ENCODE data around the gene DNER. TPM values are rescaled to one million over a fixed set of nuclear protein-coding genes. Genes with fewer than 3 reads are reported as not detected.

Gene DNER
- total RNA-seq, 2 donors from 2014 or later, result not detected

GRCh38 chr2:229414631-229415030 lies 299.7 kb downstream of the DNER start:
- no peak for DNase-seq
- Mint-ChIP-seq H3K27me3 (ENCODE audit: low read depth) (peaks cover 5% of the 10 kb centered on the region), H3K36me3 (ENCODE audit: insufficient read depth in 2 of 2) (no peaks in the 10 kb centered on the region), H3K4me3 (no peak overlapping the region), H3K27ac (no peak overlapping the region), H3K9me3 (no peaks in the 10 kb centered on the region), H3K4me1 (ENCODE audit: low read depth) (no peaks in the 10 kb centered on the region)
- no peak for ATAC-seq (replicated peaks in 1 of 2)

DNA sequence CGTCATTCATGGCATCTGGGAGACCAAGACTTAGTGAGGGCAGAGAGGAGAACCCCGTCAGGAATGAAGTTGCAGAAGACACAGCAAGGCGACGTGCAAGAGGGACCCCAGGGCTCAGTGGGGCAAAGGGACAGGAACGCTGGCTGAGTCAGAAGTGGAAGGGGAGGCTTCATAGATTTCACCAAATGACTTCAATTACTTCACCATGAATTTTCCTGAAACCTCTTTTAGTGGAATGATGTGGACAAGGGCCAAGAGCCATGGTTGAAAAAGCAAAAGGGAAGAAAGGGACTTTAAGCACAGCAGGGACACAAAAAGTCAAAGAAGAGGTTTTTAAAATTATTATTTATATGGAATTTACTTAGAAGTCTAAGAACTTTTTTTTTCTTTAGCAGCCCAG lies 301.7 kb downstream of the DNER start:
- H3K36me3 Mint-ChIP-seq (ENCODE audit: insufficient read depth in 2 of 2), result no peaks in the 10 kb centered on the region
- H3K27ac Mint-ChIP-seq, result no peak overlapping the region
- peaks cover 5% of the 10 kb centered on the region for H3K27me3 Mint-ChIP-seq (ENCODE audit: low read depth)
- H3K4me1 Mint-ChIP-seq (ENCODE audit: low read depth), result no peaks in the 10 kb centered on the region
- ATAC-seq (replicated peaks in 1 of 2) (no peak), DNase-seq (no peak)
- no peak overlapping the region for H3K4me3 Mint-ChIP-seq
- no peaks in the 10 kb centered on the region for H3K9me3 Mint-ChIP-seq

- Mint-ChIP-seq H3K27me3 (ENCODE audit: low read depth) (peaks cover 5% of the 10 kb centered on the region), H3K27ac (no peak overlapping the region), H3K4me3 (no peak overlapping the region), H3K9me3 (no peaks in the 10 kb centered on the region), H3K4me1 (ENCODE audit: low read depth) (no peaks in the 10 kb centered on the region), H3K36me3 (ENCODE audit: insufficient read depth in 2 of 2) (no peaks in the 10 kb centered on the region)
- ATAC-seq (replicated peaks in 1 of 2), result no peak
- DNase-seq, result no peak
Measured at GRCh38 chr2:229410946-229411345, 303.4 kb downstream of the DNER start.

DNA sequence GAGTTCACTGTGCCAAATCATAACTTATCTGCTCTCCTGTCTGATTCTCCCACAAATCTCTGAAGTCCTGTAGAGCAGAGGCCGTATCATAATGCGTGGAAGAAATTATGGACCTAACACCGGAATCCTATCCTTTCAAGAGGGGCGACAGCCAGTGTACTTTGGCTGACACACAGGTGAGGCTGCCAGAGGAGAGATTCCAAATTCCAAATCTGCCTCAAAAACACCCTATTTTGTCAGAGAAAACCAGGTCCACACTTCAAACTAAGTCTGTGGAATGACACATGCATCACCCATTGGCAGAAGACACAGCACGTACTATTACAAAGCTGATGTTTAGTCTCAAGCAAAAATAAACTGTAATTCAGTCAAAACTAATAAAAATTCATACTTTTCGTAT lies 304.1 kb downstream of the DNER start:
- Mint-ChIP-seq H3K4me3 (no peak overlapping the region), H3K36me3 (ENCODE audit: insufficient read depth in 2 of 2) (no peaks in the 10 kb centered on the region), H3K27ac (no peak overlapping the region), H3K9me3 (no peaks in the 10 kb centered on the region), H3K27me3 (ENCODE audit: low read depth) (peaks cover 5% of the 10 kb centered on the region), H3K4me1 (ENCODE audit: low read depth) (no peaks in the 10 kb centered on the region)
- no peak for DNase-seq
- no peak for ATAC-seq (replicated peaks in 1 of 2)

- Mint-ChIP-seq H3K27me3 (ENCODE audit: low read depth) (peaks cover 5% of the 10 kb centered on the region), H3K4me3 (no peak overlapping the region), H3K36me3 (ENCODE audit: insufficient read depth in 2 of 2) (no peaks in the 10 kb centered on the region), H3K9me3 (no peaks in the 10 kb centered on the region), H3K27ac (no peak overlapping the region), H3K4me1 (ENCODE audit: low read depth) (no peaks in the 10 kb centered on the region)
- no peak for ATAC-seq (replicated peaks in 1 of 2)
- no peak for DNase-seq
Measured at GRCh38 chr2:229409751-229410181, 304.6 kb downstream of the DNER start.

- no peak for ATAC-seq (replicated peaks in 1 of 2)
- Mint-ChIP-seq H3K27ac (no peak overlapping the region), H3K4me3 (no peak overlapping the region)
Measured at GRCh38 chr2:229408962-229409361, 305.4 kb downstream of the DNER start.

GRCh38 chr2:229408356-229408755 lies 306.0 kb downstream of the DNER start:
- no peak for ATAC-seq (replicated peaks in 1 of 2)
- peaks cover 1 to 2% of the 10 kb centered on the region in 2 donors for H3K9me3 Mint-ChIP-seq
- H3K36me3 Mint-ChIP-seq (ENCODE audit: insufficient read depth in 2 of 2), result no peaks in the 10 kb centered on the region
- no peaks in the 10 kb centered on the region for H3K4me1 Mint-ChIP-seq (ENCODE audit: low read depth)
- peaks cover 5% of the 10 kb centered on the region for H3K27me3 Mint-ChIP-seq (ENCODE audit: low read depth)
- H3K4me3 Mint-ChIP-seq, result no peak overlapping the region
- no peak overlapping the region for H3K27ac Mint-ChIP-seq
- no peak for DNase-seq

More at GRCh38 chr2:229408962-229409361, 305.4 kb downstream of the DNER start:
- Mint-ChIP-seq H3K4me1 (ENCODE audit: low read depth) (no peaks in the 10 kb centered on the region), H3K9me3 (peaks cover 0 to 1% of the 10 kb centered on the region in 2 donors), H3K27me3 (ENCODE audit: low read depth) (peaks cover 5% of the 10 kb centered on the region), H3K36me3 (ENCODE audit: insufficient read depth in 2 of 2) (no peaks in the 10 kb centered on the region)
- no peak for DNase-seq

GRCh38 chr2:229407170-229407569 lies 307.2 kb downstream of the DNER start:
- Mint-ChIP-seq H3K4me3 (no peak overlapping the region), H3K9me3 (peaks cover 1 to 2% of the 10 kb centered on the region in 2 donors), H3K27ac (no peak overlapping the region), H3K4me1 (ENCODE audit: low read depth) (no peaks in the 10 kb centered on the region), H3K36me3 (ENCODE audit: insufficient read depth in 2 of 2) (no peaks in the 10 kb centered on the region), H3K27me3 (ENCODE audit: low read depth) (peaks cover 5% of the 10 kb centered on the region)
- DNase-seq, result no peak
- ATAC-seq (replicated peaks in 1 of 2), result no peak

GRCh38 chr2:229405796-229406195 lies 308.6 kb downstream of the DNER start:
- H3K27ac Mint-ChIP-seq, result no peak overlapping the region
- no peaks in the 10 kb centered on the region for H3K36me3 Mint-ChIP-seq (ENCODE audit: insufficient read depth in 2 of 2)
- ATAC-seq (replicated peaks in 1 of 2) (no peak), DNase-seq (no peak)
- H3K9me3 Mint-ChIP-seq, result peaks cover 1 to 2% of the 10 kb centered on the region in 2 donors
- H3K27me3 Mint-ChIP-seq (ENCODE audit: low read depth), result peaks cover 5% of the 10 kb centered on the region
- H3K4me1 Mint-ChIP-seq (ENCODE audit: low read depth), result no peaks in the 10 kb centered on the region
- H3K4me3 Mint-ChIP-seq, result no peak overlapping the region

- Mint-ChIP-seq H3K36me3 (ENCODE audit: insufficient read depth in 2 of 2) (no peaks in the 10 kb centered on the region), H3K27ac (no peak overlapping the region), H3K27me3 (ENCODE audit: low read depth) (no peaks in the 10 kb centered on the region), H3K9me3 (peaks cover 1 to 2% of the 10 kb centered on the region in 2 donors), H3K4me3 (no peak overlapping the region), H3K4me1 (ENCODE audit: low read depth) (no peaks in the 10 kb centered on the region)
- ATAC-seq (replicated peaks in 1 of 2), result no peak
- no peak for DNase-seq
Measured at GRCh38 chr2:229403296-229403695, 311.1 kb downstream of the DNER start.

DNA sequence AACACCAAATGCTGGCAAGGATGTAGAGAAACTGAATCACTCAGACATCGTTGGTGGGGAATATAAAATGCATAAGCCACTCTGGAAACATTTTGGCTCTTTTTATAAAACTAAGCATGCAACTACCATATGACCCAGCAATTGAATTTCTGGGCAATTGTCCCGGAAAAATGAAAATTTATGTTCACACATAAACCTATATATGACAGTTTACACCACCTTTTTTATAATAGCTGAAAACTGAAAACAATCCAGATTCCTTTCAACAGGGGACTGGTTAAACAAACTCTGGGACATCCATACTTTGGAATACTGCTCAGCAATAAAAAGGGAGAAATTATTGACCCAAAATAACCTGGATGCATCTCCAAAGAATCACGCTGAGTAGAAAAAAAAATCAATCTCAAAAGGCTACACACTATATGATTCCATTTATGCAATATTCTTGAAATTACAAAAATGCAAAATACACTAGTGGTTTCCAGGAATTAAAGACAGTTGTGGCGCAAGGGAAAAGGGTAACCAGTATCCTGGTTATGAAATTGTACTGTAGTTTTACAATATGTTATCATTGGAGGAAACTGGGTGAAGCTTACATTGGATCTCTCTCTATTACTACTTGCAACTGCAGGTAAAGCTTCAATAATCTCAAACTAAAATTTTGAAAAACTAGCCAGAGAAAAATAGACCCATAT lies 313.0 kb downstream of the DNER start:
- H3K27ac Mint-ChIP-seq, result no peak overlapping the region
- no peak for ATAC-seq (replicated peaks in 1 of 2)

GRCh38 chr2:229393926-229394325 lies 320.4 kb downstream of the DNER start:
- no peaks in the 10 kb centered on the region for H3K4me1 Mint-ChIP-seq (ENCODE audit: low read depth)
- no peak for ATAC-seq (replicated peaks in 1 of 2)
- DNase-seq, result no peak
- no peaks in the 10 kb centered on the region for H3K27me3 Mint-ChIP-seq (ENCODE audit: low read depth)
- peaks cover 0 to 1% of the 10 kb centered on the region in 2 donors for H3K36me3 Mint-ChIP-seq (ENCODE audit: insufficient read depth in 2 of 2)
- H3K4me3 Mint-ChIP-seq, result no peak overlapping the region
- peaks cover 2 to 7% of the 10 kb centered on the region in 2 donors for H3K9me3 Mint-ChIP-seq
- H3K27ac Mint-ChIP-seq, result no peak overlapping the region

More for the DNA sequence above, 313.0 kb downstream of the DNER start:
- H3K4me3 Mint-ChIP-seq, result no peak overlapping the region
- DNase-seq, result no peak
- no peaks in the 10 kb centered on the region for H3K27me3 Mint-ChIP-seq (ENCODE audit: low read depth)
- no peaks in the 10 kb centered on the region for H3K4me1 Mint-ChIP-seq (ENCODE audit: low read depth)
- peaks cover 1 to 5% of the 10 kb centered on the region in 2 donors for H3K9me3 Mint-ChIP-seq
- peaks cover 0 to 1% of the 10 kb centered on the region in 2 donors for H3K36me3 Mint-ChIP-seq (ENCODE audit: insufficient read depth in 2 of 2)

- H3K4me1 Mint-ChIP-seq (ENCODE audit: low read depth), result no peaks in the 10 kb centered on the region
- H3K9me3 Mint-ChIP-seq, result peaks cover 3 to 5% of the 10 kb centered on the region in 2 donors
- peaks cover 0 to 1% of the 10 kb centered on the region in 2 donors for H3K36me3 Mint-ChIP-seq (ENCODE audit: insufficient read depth in 2 of 2)
- DNase-seq (no peak), ATAC-seq (replicated peaks in 1 of 2) (no peak)
- H3K4me3 Mint-ChIP-seq, result no peak overlapping the region
- no peaks in the 10 kb centered on the region for H3K27me3 Mint-ChIP-seq (ENCODE audit: low read depth)
- H3K27ac Mint-ChIP-seq, result no peak overlapping the region
Measured at GRCh38 chr2:229392196-229392595, 322.2 kb downstream of the DNER start.

GRCh38 chr2:229388731-229389130 lies 325.6 kb downstream of the DNER start:
- H3K27ac Mint-ChIP-seq, result no peak overlapping the region

More at GRCh38 chr2:229388731-229389130, 325.6 kb downstream of the DNER start:
- ATAC-seq (replicated peaks in 1 of 2) (no peak), DNase-seq (no peak)
- Mint-ChIP-seq H3K36me3 (ENCODE audit: insufficient read depth in 2 of 2) (no peaks in the 10 kb centered on the region), H3K9me3 (peaks cover 7 to 12% of the 10 kb centered on the region in 2 donors), H3K4me1 (ENCODE audit: low read depth) (no peaks in the 10 kb centered on the region), H3K4me3 (no peak overlapping the region), H3K27me3 (ENCODE audit: low read depth) (no peaks in the 10 kb centered on the region)

Measured in activated T-cell treated with anti-CD3 and anti-CD28 coated beads, Interleukin-2, amount 50 U/mL, for 72 hours (primary cell).